Vagina (tissue), 2 donors: Measurements from ENCODE around the gene C1QTNF2.

Source experiments
- CTCF ChIP-seq, 3 experiments: fragments of 450-650 bp in 2 of 3; fragments of 200-600 bp in 1 of 3; sonication (generic) in 1 of 3; IDR thresholded peaks; one replicate each; pipeline ENCODE4 v1.5.1; 2017 to 2019; ENCODE audit warnings: antibody characterized with exemption in 3 of 3, mild to moderate bottlenecking in 2 of 3, moderate library complexity in 2 of 3
- POLR2AphosphoS5 ChIP-seq, 2 donors: sonication (generic); formaldehyde crosslinking; IDR thresholded peaks; one replicate each; pipeline ENCODE4 v1.9.0; 2017; ENCODE audit warnings: antibody characterized with exemption in 2 of 2, mild to moderate bottlenecking in 2 of 2, low read depth in 1 of 2; ENCODE audit not compliant: insufficient read depth in 1 of 2

- TF ChIP-seq CTCF (IDR thresholded peaks at IDR 0.05) (no peak), POLR2AphosphoS5 (IDR thresholded peaks at IDR 0.05; ENCODE audit: insufficient read depth in 1 of 2, low read depth in 1 of 2) (no peak)
Observed at GRCh38 chr5:160352308-160352707, 18.1 kb downstream of the C1QTNF2 start.
